GM10847 (cell line): ENCODE measurements around the gene SDK1.

Source experiments
- POLR2A ChIP-seq: IDR thresholded peaks from 2 replicates; pipeline ENCODE4 v1.6.1; 2011; ENCODE audit not compliant: insufficient read length; ENCODE audit errors: extremely low read depth

Gene SDK1

DNA sequence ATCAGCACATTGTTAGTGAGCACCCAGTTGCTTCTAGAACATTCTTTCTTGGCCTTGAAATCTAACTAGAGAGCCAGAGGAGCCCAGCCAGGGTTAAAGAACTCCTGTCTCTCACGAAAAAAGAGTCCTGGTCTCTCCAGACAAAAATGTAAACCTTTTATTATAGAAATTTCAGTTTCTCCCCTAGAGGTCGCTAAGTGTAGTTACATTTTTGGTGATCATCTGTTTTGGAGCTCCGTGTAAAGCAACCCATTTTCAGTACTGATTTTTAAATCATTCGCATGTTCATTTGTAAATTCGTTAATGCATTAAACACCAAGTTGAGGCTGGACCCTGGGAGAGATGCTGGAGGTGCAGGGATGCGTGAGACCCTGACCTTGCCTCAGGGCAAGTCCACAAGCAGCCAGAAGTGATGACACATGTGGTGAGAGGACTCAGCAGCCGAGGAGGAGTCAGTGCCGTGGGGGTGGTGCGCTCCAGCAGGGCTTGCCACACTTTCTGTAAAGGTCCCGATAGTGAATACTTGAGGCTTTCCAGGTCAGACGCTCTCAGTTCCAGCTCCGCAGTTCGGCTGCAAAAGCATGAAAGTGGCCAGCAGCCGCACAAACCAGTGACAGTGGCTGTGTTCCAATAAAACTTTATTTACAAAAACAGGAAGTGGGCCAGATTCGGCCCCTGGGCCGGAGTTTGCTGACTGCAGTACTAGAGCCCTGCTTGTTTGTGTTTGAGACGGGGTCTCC lies 802.5 kb downstream of the SDK1 start:
- TF ChIP-seq POLR2A: no peak

DNA sequence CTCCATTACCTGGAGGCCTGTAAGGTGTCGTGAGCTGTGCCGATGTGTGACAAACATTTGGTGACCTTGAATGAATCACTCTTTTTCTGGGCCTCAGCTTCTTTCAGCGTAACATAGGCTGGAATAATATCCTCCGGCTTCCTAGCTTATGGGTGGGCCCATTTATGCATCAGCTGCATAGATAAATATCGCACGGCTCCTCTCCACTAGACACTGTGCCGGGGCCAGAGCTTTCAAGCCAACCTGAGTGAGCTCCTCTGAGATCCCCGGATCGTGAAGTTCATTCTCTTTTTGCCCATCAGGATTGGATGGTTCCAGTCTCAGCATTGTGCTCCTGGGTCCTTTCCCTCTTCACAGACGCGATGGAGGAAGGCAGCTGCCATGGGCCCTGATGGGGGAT lies 806.8 kb downstream of the SDK1 start:
- TF ChIP-seq POLR2A: no peak

DNA sequence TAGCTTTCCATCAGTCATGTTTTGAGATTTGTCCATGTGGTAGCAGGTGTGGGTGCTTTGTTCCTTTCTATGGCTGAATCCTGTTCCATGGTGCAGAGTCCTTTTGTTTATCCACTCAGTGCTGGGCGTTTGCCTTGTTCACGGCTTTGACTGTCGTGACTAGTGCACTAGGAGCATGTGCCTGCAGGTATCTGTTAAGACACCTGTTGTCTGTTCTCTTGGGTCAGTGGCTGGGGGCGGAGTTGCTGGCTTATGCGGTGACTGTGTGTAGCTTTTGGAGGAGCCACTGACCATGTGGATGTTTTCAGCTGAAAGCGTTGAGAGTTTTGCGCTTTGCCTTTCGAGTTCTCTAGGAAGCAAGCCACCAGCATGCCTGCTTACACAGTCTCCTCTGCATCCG lies 807.9 kb downstream of the SDK1 start:
- TF ChIP-seq POLR2A: no peak

DNA sequence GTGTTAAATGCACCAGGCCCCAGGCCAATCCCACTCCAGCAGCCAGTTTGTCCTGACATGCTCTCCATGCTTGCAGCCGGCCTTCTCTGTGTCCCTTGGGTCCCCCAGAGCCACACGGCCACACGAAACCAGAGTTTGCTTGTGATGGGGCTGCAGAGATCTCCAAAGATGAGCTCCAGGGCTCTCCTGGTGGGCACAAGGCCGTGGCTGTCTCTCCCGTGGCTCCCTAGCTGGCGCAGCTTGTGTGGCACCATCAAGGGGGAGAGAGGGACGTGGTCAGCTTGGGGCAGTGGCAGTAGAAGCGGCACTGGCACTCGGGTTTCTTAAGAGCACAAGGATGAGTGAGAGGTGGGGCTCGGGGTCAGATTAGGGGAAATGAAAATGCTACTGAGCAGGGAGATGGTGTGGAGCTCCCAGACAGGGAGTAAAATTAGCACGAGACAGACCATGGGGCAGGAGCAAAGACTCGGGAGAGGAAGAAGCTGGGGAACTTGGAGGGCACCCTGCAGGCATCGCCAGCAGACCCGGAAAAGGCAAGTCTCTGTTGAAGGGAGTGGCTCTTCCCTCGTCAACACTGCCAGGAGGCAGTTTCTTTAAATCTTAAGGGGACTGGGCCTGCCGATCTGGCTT lies 808.5 kb downstream of the SDK1 start:
- no peak for TF ChIP-seq POLR2A

DNA sequence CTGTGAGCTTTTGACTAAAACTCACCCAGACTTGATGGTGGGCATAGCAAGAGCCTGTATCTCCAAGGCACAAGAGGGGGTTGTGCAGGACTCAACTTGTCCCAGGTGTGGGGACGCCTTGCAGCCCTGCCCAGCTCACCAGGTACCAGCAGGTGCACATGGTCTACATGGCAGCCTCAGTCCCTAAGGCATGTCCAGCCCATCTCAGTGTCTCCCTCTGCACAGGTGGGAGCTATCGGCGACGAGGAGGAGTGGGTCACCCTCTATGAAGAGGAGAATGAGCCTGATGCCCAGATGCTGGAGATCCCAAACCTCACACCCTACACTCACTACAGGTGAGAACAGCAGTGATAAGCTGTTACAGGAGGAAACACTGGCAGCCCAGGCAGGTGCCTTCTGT lies 809.4 kb downstream of the SDK1 start:
- TF ChIP-seq POLR2A: no peak

DNA sequence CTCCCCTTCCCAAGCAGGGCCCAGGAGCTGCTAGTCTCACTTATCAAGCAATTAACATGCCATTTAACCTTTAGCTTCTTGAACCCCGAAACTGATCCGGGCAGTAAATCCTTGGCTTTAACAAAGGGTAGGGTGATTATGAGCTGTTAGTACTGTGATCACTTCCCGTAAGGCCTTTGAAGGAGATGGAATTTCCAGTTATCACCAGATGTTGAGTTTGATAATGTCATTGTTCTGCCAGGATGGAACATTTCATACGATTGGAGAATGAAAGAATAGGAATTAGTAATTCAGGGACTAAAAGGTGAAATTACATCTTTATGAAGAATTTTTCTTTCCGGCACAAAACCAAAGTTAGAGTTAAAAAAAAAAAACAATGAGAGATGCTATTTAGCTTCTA lies 810.1 kb downstream of the SDK1 start:
- TF ChIP-seq POLR2A: no peak

DNA sequence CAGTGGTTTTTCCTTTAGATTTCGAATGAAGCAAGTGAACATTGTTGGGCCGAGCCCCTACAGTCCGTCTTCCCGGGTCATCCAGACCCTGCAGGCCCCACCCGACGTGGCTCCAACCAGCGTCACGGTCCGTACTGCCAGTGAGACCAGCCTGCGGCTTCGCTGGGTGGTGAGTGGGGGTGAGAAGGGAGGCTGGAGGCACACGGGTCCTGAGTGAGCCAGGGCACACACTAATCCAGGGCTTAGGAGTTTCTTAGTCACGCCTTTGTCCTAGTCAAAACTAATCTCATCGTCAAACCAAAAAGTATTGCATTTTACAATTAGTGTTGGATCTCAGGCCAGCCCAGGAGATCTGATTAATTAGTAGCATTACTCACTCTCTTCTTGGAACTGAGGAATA lies 812.2 kb downstream of the SDK1 start:
- no peak for TF ChIP-seq POLR2A

DNA sequence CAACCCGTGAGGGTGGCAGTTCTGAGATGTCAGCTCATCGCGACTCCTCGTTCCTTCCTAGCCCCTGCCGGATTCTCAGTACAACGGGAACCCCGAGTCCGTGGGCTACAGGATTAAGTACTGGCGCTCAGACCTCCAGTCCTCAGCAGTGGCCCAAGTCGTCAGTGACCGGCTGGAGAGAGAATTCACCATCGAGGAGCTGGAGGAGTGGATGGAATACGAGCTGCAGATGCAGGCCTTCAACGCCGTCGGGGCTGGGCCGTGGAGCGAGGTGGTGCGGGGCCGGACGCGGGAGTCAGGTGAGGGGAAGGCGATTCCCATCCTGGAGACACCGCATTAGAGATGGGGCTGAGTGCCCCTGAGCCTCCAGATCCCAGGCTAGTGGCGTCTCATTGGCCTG lies 812.9 kb downstream of the SDK1 start:
- no peak for TF ChIP-seq POLR2A

DNA sequence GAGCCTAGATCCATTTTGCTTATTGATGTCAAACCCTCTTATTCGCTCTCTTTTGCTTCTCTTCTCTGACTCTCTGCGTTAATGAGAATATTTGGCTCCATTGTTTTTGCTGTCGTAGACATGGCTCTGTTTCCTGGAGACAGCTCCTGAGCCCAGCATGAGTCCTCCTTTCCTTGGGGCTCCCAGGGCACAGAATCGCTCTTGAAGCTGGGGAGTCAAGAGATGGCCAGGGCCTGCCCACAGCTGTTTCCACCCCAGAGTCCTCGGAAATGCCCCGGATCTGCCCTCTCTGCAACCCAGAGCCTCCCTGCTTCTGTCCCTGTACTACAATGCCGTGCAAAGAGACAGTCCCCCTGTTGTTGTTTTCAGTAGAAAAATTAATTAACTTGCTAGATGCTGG lies 814.4 kb downstream of the SDK1 start:
- TF ChIP-seq POLR2A: no peak

DNA sequence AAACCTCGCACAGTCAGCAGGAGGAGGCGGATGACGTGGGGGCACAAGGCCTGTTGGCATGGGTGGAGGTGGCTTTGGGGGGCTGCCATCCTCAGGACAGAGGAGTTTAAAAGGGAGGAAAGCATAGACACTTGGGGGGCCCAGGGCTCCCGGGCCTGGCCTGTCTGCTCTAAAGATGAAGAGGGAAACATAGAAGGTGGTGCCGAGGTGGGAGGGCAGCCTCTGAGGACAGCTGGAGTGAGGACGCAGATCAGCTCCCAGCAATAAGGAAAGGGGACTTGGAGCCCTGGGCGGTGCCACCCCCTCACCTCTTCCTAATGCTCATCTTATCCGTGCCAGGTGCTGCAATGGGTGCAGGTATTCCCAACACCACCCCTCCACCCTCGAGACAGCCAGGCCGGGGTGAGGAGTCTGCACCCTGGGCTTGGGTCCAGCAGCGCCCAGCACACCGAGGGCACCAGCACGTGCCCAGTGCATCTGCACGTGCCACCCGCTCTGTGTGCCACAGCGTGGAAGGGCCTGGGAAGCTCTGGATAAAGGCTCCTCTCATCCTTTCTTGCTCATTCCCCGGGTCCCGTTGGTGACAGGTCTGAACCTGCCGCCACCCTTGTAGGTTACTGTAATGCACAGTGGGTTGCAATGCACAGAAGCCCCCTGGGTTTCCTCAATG lies 815.0 kb downstream of the SDK1 start:
- TF ChIP-seq POLR2A: no peak

DNA sequence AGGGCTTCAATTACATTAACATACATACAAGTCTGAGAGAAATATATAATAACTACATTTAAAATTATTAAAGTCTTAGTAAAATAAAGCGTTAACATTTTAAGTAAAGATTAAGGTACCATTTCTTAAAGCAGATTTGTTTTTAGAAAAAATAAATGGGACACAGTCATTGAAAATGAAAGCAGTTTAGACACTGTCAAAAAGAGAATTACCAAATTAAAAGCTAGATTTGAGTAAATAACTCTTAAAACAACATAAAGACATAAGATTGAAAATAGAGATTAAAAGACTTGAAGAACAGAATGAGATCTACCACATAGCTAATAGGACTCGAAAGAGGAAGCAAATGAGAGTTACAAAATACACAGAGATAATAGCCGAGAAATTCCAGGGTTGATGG lies 818.8 kb downstream of the SDK1 start:
- TF ChIP-seq POLR2A: no peak

DNA sequence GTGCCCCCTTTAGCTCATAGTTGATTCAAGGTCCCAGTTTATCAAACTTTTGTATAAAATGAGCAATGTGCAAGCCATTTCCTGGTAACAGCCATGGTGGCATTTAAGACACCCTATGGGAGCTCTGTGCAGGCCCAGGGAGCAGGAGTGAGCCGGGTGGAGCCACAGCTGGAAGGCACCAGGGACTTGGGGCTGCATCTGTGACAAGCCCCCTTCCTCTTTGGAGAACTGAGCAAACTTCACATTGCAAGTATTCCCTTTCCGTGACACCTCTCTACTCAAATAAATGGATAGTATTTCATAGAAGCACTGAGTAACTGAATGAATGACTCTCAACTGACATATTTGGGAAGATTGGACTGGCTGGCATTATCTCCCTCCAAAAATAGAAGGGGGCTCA lies 822.3 kb downstream of the SDK1 start:
- TF ChIP-seq POLR2A: no peak

DNA sequence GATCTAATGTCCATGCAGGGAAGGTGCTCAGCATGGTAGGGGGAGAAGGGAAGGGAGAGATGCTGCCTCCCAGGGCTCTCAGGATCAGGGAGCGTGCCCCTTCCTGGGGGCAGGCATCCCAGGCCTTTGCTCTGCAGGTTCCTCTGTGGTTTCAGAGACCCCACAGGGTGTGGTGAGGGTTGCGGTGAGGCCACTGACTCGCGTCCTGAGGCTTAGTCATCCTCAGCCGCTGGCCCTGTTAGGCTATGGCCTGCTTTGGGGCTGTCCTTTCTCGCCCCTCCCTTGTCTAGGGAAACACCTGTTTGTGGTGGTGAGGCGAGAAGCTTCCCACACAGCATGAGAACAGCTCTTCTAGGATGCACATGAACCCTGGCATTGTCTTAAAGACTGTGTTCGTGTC lies 822.8 kb downstream of the SDK1 start:
- TF ChIP-seq POLR2A: no peak

DNA sequence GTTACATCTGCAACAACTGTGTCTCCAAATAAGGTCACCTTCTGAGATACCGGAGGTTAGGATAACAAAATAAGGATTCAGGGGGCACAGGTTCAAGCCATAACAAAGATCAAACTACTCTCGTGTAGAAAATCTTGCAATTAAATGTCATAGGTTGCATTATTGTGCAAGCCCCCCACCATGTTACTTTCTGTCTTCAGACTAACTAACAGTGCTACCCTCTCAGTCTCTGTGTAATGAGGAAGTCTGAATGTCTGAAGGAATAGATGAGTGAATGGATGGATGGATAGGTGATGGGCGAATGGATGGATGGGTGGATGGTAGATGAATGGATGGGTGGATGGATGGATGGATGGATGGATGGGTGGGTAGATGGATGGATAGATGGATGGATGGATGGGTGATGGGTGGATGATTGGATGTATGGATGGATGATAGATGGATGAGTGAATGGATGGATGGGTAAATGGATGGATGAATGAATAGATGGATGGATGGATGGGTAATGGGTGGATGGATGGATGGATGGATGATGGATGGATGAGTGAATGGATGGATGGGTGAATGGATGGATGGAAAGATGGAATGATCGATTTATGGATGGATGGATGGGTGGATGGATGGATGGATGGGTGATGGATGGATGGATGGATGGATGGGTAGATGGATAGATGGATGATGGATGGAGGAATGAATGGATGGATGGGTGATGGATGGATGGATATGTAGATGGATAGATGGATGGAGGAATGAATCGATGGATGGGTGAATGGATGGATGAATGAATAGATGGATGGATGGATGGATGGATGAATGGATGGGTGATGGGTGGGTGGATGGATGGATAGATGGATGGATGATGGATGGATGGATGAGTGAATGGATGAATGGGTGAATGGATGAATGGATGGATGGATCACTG lies 823.8 kb downstream of the SDK1 start:
- TF ChIP-seq POLR2A: no peak

DNA sequence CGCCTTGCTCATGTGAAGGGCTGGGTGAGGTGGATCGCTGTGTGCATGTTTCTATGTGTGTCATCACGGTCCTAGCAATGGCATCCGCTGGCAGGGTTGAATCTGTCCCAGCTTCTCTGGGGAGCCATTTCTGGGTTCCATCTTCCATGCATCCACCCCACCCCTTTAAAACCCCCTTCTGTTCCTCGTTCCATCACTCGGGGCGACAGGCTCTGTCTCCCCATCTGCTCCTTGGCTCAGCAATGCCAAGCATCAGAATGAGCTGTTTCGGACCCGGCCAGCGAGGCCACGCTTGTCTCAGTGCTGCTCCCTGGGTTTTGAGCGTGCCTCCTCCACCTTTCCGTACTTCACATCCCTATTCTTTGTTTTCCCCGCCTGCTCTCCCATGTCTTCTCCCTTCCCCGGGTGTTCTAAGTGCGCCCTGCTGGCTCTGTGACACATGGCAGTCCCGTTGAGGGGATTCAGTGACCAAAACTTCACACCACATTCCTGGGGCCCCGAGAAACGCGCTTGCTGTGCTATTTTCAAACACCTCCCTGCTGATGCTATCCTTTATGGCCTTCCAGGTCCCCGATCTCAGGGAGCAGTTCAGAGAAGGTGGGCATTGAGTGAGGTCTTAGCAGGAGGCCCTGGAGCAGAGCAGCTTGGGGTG lies 827.0 kb downstream of the SDK1 start:
- no peak for TF ChIP-seq POLR2A

DNA sequence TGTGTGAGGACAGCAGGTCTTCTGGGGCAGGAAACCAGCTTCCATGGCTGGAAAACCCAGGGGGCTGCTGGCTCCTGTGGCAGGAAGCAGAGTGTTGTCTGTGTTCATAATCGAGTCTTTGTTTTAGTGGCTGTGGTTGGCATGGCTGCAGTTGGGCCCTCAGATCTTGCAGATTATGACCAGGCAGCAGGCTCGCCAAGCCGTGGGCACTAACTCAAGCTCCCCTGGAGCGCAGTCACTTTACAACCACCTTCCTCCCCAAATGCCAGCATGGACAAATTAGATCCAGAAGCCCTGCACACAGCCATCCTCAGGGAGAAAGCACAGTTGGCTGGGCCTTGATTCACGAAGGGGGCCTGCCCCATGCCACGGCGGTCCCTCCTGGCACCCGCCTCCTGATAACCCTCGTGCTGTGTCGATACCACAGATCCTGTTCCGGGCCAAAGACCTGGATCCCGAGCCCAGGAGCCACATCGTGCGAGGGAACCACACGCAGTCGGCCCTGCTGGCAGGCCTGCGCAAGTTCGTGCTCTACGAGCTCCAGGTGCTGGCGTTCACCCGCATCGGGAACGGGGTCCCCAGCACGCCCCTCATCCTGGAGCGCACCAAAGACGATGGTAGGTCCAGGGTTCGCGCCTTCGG lies 828.5 kb downstream of the SDK1 start:
- no peak for TF ChIP-seq POLR2A
